ENCODE measurements around the gene THAP4. TPM values are rescaled to one million over a fixed set of nuclear protein-coding genes. Genes with fewer than 3 reads are reported as not detected.

Gene THAP4
- total RNA-seq, 1 donor, result 36.7 TPM

DNA sequence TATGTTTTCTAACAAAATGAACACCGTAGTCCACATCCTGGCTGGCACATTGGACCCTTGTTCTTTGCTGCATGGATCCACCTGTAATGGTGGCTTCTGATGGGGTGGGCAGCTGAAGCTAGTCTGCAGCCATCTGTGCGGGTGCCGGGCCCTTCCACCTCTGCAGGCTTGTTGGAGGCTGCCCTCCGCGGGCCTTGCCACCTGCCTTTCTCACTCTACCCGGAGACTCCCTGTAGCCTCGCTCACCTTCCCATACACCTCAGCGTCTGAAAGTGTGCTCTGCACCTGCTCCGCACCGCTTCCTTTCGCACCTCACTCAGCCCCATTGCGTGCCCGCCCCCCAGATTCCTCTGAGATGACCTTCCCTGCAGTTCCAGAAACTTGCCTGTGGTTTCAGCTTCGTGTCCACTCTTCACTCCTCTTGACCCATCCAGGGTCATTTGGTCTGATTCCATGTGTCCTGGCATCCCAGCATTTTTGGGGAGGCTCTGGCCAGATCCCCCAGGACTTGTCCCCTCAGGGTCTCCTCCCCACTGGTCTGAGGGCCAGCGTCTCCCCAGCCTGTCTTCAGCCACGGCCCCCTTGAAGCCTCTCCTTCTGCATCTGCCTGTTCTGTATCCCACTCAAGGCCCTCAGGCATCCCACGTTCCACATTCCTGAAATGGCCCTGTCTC is 18.7 kb upstream of the THAP4 start:
- TF ChIP-seq, protein P1, sequence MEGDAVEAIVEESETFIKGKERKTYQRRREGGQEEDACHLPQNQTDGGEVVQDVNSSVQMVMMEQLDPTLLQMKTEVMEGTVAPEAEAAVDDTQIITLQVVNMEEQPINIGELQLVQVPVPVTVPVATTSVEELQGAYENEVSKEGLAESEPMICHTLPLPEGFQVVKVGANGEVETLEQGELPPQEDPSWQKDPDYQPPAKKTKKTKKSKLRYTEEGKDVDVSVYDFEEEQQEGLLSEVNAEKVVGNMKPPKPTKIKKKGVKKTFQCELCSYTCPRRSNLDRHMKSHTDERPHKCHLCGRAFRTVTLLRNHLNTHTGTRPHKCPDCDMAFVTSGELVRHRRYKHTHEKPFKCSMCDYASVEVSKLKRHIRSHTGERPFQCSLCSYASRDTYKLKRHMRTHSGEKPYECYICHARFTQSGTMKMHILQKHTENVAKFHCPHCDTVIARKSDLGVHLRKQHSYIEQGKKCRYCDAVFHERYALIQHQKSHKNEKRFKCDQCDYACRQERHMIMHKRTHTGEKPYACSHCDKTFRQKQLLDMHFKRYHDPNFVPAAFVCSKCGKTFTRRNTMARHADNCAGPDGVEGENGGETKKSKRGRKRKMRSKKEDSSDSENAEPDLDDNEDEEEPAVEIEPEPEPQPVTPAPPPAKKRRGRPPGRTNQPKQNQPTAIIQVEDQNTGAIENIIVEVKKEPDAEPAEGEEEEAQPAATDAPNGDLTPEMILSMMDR (IDR thresholded peaks at IDR 0.05; ENCODE audit: insufficient read depth, low read depth, low read length), result no peak

DNA sequence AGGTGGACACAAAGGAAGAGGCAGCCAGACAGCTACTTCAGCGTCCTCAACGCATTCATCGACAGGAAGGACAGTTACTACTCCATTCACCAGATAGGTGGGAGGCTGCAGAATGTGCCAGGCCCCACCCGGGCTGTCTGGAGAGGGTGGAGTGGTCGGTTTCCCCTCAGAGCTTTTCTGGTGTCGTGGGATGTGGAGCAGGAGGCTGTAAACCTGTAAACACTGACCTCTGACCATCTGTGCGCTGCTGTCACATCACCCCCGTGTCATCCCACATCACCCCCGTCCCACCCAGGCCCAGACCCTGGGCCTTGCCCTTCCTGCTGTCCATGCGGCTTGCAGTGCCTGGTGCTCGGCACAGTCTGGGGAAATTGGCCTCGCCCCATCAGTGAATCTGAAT is 17.6 kb upstream of the THAP4 start:
- no peak overlapping the region for H3K4me3 ChIP-seq (ENCODE audit: low read depth, low read length)
- no peak for DNase-seq (ENCODE audit: low read depth)
- TF ChIP-seq, protein P1 (IDR thresholded peaks at IDR 0.05; ENCODE audit: insufficient read depth, low read depth, low read length), result no peak

More for the DNA sequence above, 18.7 kb upstream of the THAP4 start:
- H3K4me3 ChIP-seq (ENCODE audit: low read depth, low read length), result no peak overlapping the region
- DNase-seq (ENCODE audit: low read depth), result no peak

DNA sequence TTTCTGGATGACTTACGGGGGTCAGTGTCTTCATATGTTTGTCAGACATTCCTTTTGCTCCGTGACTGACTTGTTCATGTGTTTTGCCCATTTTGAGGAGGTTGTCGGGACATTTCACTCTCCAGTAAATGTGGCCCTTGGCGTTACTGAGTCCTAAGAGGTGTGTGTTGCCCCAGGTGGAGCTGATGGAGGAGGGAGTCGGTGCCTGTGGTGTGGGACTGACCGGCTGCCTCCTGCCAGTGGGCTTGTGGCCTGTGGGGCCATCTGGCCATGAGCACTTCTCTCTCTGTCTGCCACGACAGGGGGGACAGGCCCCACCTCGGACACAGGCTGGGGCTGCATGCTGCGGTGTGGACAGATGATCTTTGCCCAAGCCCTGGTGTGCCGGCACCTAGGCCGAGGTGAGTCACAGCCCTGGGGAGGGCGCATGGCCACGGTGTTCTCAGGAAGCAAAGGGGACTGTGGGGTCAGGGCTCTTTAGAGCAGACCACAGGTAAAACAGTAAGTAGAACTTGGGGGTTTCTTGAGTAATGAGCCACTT is 16.3 kb upstream of the THAP4 start:
- TF ChIP-seq, protein P1 (IDR thresholded peaks at IDR 0.05; ENCODE audit: insufficient read depth, low read depth, low read length), result no peak
- DNase-seq (ENCODE audit: low read depth), result no peak
- H3K4me3 ChIP-seq (ENCODE audit: low read depth, low read length), result no peak overlapping the region

DNA sequence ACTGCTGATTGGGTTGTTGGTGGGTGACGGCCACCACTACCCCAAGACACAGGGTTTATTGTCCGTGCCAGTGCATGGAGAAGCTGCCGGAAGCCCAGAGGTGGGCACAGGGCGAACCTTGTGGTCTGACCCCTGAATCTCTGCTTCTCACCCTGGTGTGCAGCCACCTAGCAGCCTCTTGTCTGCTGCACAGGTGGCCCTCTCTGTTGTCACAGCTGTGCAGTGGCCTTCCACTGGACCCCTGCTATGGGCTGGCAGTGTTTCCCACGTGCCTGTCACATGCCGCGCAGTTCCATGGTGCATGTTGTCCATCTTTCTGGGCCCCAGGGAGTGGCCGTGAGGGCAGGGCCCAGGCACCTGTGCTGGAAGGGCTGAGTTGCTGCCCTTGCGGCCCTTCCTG is 15.8 kb upstream of the THAP4 start:
- H3K4me3 ChIP-seq (ENCODE audit: low read depth, low read length), result no peak overlapping the region
- DNase-seq (ENCODE audit: low read depth), result no peak
- TF ChIP-seq, protein P1 (IDR thresholded peaks at IDR 0.05; ENCODE audit: insufficient read depth, low read depth, low read length), result no peak

DNA sequence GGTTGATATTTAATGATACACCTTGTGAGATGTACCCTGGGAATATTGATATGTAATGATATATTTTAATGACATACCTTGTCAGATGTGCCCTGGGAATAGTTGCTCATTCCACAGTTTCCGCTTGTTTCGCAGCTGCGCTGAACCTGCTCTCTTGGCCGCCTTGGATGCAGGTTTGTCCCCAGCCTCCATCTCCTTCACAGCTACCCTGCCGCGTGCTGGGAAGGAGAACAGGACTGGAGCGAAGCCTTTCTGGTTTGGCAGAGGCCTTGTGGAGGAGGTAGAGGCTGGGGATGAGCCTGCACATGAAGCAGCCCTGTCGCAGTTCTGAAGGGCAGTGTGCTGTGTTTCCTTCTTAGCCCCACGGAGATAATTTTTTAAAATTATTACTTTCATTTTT is 15.2 kb upstream of the THAP4 start:
- DNase-seq (ENCODE audit: low read depth), result no peak
- TF ChIP-seq, protein P1 (IDR thresholded peaks at IDR 0.05; ENCODE audit: insufficient read depth, low read depth, low read length), result no peak
- H3K4me3 ChIP-seq (ENCODE audit: low read depth, low read length), result no peak overlapping the region

DNA sequence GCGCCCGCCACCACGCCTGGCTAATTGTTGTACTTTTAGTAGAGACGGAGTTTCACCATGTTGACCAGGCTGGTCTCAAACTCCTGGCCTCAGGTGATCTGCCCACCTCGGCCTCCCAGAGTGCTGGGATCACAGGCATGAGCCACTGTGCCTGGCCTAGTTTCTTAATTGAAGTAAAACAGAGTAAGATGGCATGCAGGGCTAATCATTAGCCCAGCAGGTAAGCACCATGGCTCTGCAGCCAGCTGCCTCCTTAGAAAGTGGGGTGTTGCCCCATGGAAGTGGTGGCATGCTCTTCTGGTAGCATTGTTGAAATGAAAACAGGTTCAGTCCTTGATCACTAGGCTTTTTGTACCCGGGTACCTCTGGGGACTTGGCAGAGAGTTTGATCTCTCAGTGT is 13.0 kb upstream of the THAP4 start:
- DNase-seq (ENCODE audit: low read depth), result no peak
- TF ChIP-seq, protein P1 (IDR thresholded peaks at IDR 0.05; ENCODE audit: insufficient read depth, low read depth, low read length), result no peak
- H3K4me3 ChIP-seq (ENCODE audit: low read depth, low read length), result no peak overlapping the region

DNA sequence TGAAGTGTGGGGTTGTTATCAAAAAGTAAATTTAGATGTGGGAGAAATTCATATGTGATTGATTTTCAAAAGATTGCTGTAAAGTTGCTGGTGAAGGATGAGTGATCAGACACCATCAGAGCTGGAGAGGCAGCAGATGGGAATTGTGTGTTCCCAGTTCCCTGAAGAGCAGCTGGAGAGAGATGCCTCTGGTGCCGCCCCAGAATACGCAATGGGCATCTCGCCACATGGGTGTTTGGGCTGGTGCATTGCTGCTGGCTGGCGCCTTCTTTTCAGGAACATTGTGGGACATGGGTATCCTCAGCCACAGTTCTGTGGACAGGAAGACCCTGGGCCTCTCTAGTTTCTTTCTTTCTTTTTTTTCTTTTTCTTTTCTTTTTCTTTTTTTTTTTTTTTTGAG is 12.4 kb upstream of the THAP4 start:
- TF ChIP-seq, protein P1 (IDR thresholded peaks at IDR 0.05; ENCODE audit: insufficient read depth, low read depth, low read length), result no peak
- DNase-seq (ENCODE audit: low read depth), result no peak
- no peak overlapping the region for H3K4me3 ChIP-seq (ENCODE audit: low read depth, low read length)
